Smooth muscle cell (in vitro differentiated cells): ENCODE results near the gene CEP250. TPM values are rescaled to one million over a fixed set of nuclear protein-coding genes. Genes with fewer than 3 reads are reported as not detected.

Experiments used
- DNase-seq: peaks from one replicate; lab custom pipeline; 2025; ENCODE audit not compliant: unreplicated experiment; lab: John Stamatoyannopoulos, UW
- H2AFZ ChIP-seq: fragments of 200-600 bp; sonication (generic); 2 replicates; pipeline ENCODE4 v1.6.0; 2016; ENCODE audit warnings: antibody characterized with exemption, low read depth, mild to moderate bottlenecking
- H3F3A ChIP-seq: fragments of 200-600 bp; sonication (generic); 2 replicates; pipeline ENCODE4 v1.6.0; 2017; ENCODE audit warnings: antibody characterized with exemption, low read depth
- H3K27ac ChIP-seq: fragments of 200-600 bp; sonication (generic); 2 replicates; pipeline ENCODE4 v1.5.1; 2016; ENCODE audit warnings: low read depth, mild to moderate bottlenecking
- H3K27me3 ChIP-seq: fragments of 200-600 bp; sonication (generic); 2 replicates; pipeline ENCODE4 v1.6.1; 2016; ENCODE audit warnings: low read depth, mild to moderate bottlenecking
- H3K36me3 ChIP-seq: fragments of 200-600 bp; sonication (generic); 2 replicates; pipeline ENCODE4 v1.5.1; 2016; ENCODE audit warnings: low read depth
- H3K4me1 ChIP-seq: fragments of 200-600 bp; sonication (generic); 2 replicates; pipeline ENCODE4 v1.5.1; 2016; ENCODE audit warnings: low read depth
- H3K4me2 ChIP-seq: fragments of 200-600 bp; sonication (generic); 2 replicates; pipeline ENCODE4 v1.6.0; 2016; ENCODE audit warnings: mild to moderate bottlenecking
- H3K4me3 ChIP-seq: fragments of 200-600 bp; sonication (generic); 2 replicates; pipeline ENCODE4 v1.5.1; 2016; ENCODE audit warnings: mild to moderate bottlenecking
- H3K79me2 ChIP-seq: fragments of 200-600 bp; sonication (generic); 2 replicates; pipeline ENCODE4 v1.6.0; 2016; ENCODE audit warnings: low read depth, mild to moderate bottlenecking
- H3K9ac ChIP-seq: fragments of 200-600 bp; sonication (generic); 2 replicates; pipeline ENCODE4 v1.6.0; 2016; ENCODE audit warnings: low read depth
- H3K9me3 ChIP-seq: fragments of 200-600 bp; sonication (generic); replicated peaks from 2 replicates; pipeline ENCODE4 v1.5.1; 2016; ENCODE audit warnings: low read depth
- H4K20me1 ChIP-seq: fragments of 200-600 bp; sonication (generic); 2 replicates; pipeline ENCODE4 v1.6.0; 2016; ENCODE audit warnings: low read depth
- CTCF ChIP-seq: fragments of 200-600 bp; sonication (generic); IDR thresholded peaks from 2 replicates; pipeline ENCODE4 v1.5.1; 2017; ENCODE audit warnings: borderline replicate concordance, mild to moderate bottlenecking, antibody characterized with exemption; ENCODE audit not compliant: insufficient read depth, poor library complexity, severe bottlenecking
- WGBS: methylation state at CpG from one replicate; pipeline ENCODE4 v1.1.7; 2016; ENCODE audit warnings: low lambda C conversion rate; 5-methylcytosine and 5-hydroxymethylcytosine counted together
- polyA plus RNA-seq: library from polyadenylated mRNA; unstranded; fragments of >200 nt; fragmentation: Nextera tagmentation; extraction: Ambion mirVana; gene quantifications from 2 replicates; pipeline ENCODE4 v1.2.1, GENCODE V29; 2016
- total RNA-seq: library from RNA; depleted of rRNA; stranded (reverse); fragments of >200 nt; gene quantifications from 2 replicates; pipeline ENCODE4 v1.2.3, GENCODE V29; 2014

The CEP250 gene
- total and polyA plus RNA-seq, 2 experiments from 2014 or later, result 16.0 to 22.1 TPM

DNA sequence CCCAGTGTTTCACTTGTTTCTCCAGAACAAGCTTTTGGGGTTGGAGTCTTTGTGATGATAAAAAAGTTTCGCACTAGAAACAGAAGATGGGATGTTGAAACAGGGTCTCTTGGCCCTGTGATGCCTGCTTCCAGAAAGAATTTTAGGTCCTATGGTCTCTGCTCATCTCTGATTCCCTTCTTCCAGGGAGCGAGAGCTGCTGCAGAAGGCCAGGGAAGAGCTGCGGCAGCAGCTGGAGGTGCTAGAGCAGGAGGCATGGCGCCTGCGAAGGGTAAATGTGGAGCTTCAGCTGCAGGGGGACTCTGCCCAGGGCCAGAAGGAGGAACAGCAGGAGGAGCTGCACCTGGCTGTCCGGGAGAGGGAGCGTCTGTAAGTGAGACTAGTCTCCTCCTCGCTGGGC, 18.3 kb downstream of the CEP250 start:
- H3K4me1 ChIP-seq, result no peaks in the 10 kb centered on the region
- no peak overlapping the region for H3K27ac ChIP-seq
- no peak overlapping the region for H3K9ac ChIP-seq
- no peak for TF ChIP-seq CTCF
- no peak overlapping the region for H2AFZ ChIP-seq
- WGBS, result 90% methylated on average over 8 of the region's 8 CpGs
- no peaks in the 10 kb centered on the region for H3K79me2 ChIP-seq
- no peaks in the 10 kb centered on the region for H3F3A ChIP-seq
- peaks cover 12% of the 10 kb centered on the region for H3K36me3 ChIP-seq
- no peak overlapping the region for H3K4me3 ChIP-seq
- no peaks in the 10 kb centered on the region for H4K20me1 ChIP-seq
- H3K4me2 ChIP-seq, result no peak overlapping the region
- DNase-seq, result no peak
- H3K9me3 ChIP-seq, result no peaks in the 10 kb centered on the region
- H3K27me3 ChIP-seq, result no peaks in the 10 kb centered on the region

DNA sequence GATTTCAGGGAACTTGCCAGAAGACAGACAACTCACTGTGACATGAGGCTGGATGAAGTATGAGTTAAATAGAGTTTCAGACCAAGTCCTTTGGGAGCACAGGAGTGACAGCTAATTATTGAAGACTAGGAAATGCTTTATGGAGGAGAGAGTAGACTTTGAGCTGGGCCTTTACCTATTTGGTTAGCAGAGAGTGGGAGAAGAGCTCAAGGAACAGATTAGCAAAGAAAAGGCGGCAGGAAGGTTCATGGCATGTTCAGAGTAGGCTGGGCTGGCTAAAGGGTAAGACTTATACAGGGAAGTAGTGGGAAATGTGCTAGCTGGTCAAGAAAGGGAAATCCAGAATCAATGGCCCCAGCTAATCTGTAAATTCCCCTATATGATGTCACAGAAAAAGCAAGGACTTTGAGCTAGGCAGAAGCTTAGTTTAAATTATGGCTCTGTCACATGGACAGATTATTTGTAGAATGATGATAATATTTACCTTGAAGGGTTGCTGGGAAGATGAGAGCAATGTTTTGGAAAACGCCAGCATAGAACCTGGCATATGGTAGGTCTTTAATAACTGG, 19.0 kb downstream of the CEP250 start:
- Histone ChIP-seq H4K20me1 (no peaks in the 10 kb centered on the region), H3K27ac (no peak overlapping the region), H3K4me3 (no peak overlapping the region), H3K79me2 (no peaks in the 10 kb centered on the region), H3K27me3 (no peaks in the 10 kb centered on the region), H2AFZ (no peak overlapping the region), H3F3A (no peaks in the 10 kb centered on the region), H3K9ac (no peak overlapping the region), H3K9me3 (no peaks in the 10 kb centered on the region), H3K4me2 (no peak overlapping the region), H3K4me1 (no peaks in the 10 kb centered on the region), H3K36me3 (peaks cover 13% of the 10 kb centered on the region)
- 94% methylated on average over 2 of the region's 2 CpGs for WGBS
- no peak for DNase-seq
- no peak for TF ChIP-seq CTCF

DNA sequence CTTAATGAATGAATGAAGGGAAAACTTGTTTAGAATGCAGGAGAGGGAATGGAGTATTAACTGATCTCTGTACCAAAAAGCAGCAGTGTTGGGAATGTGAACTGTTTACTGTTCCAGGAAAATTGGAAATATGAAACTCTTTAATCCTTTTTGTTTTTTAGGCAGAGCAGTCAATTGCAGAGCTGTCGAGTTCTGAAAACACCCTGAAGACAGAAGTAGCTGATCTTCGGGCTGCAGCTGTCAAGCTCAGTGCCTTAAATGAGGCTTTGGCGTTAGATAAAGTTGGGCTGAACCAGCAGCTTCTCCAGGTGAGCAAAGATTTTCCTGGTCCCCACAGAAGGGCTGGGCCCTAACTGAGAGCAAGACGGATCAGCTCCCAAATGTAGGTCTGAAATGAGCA, 20.9 kb downstream of the CEP250 start:
- H3K79me2 ChIP-seq, result no peaks in the 10 kb centered on the region
- peaks cover 13% of the 10 kb centered on the region for H3K36me3 ChIP-seq
- H3K4me3 ChIP-seq, result no peak overlapping the region
- no peaks in the 10 kb centered on the region for H3K27me3 ChIP-seq
- H3K4me1 ChIP-seq, result no peaks in the 10 kb centered on the region
- WGBS, result 95% methylated on average over 4 of the region's 4 CpGs
- H3K9ac ChIP-seq, result no peak overlapping the region
- H2AFZ ChIP-seq, result no peak overlapping the region
- H3K27ac ChIP-seq, result no peak overlapping the region
- no peak for TF ChIP-seq CTCF
- no peak overlapping the region for H3K4me2 ChIP-seq
- DNase-seq, result no peak
- no peaks in the 10 kb centered on the region for H3K9me3 ChIP-seq
- no peaks in the 10 kb centered on the region for H4K20me1 ChIP-seq
- no peaks in the 10 kb centered on the region for H3F3A ChIP-seq

GRCh38 chr20:35478804-35479472, 23.5 kb downstream of the CEP250 start:
- no peak overlapping the region for H3K27ac ChIP-seq
- H4K20me1 ChIP-seq, result no peaks in the 10 kb centered on the region
- TF ChIP-seq CTCF, result no peak
- H3F3A ChIP-seq, result no peaks in the 10 kb centered on the region
- no peak overlapping the region for H3K9ac ChIP-seq
- H3K27me3 ChIP-seq, result no peaks in the 10 kb centered on the region
- DNase-seq, result no peak
- peaks cover 5% of the 10 kb centered on the region for H3K36me3 ChIP-seq
- no peaks in the 10 kb centered on the region for H3K4me1 ChIP-seq
- no peaks in the 10 kb centered on the region for H3K79me2 ChIP-seq
- no peak overlapping the region for H3K4me3 ChIP-seq
- H2AFZ ChIP-seq, result no peak overlapping the region
- 93% methylated on average over 16 of the region's 16 CpGs for WGBS
- H3K4me2 ChIP-seq, result no peak overlapping the region
- H3K9me3 ChIP-seq, result no peaks in the 10 kb centered on the region
